MCF 10A (cell line): ENCODE data around the gene EVI2B. TPM values are rescaled to one million over a fixed set of nuclear protein-coding genes. Genes with fewer than 3 reads are reported as not detected.

Experiments used
- BruUV-seq: library from RNA; stranded (reverse); fragments of 400-500 nt; replicated peaks from 2 replicates; lab custom pipeline; 2021; lab: Mats Ljungman, UMichigan
- CTCF ChIA-PET: fragments of 300-600 bp; sonication (Branson Sonifier 250); formaldehyde crosslinking; extraction: SDS; loops from one replicate; lab custom pipeline; 2021; ENCODE audit warnings: antibody characterized with exemption, inconsistent platforms; lab: Yijun Ruan, JAX
- POLR2A ChIA-PET: fragments of 300-600, 350-650 bp; sonication (Branson Sonifier 250); formaldehyde crosslinking; extraction: SDS; loops from one replicate; lab custom pipeline; 2020; ENCODE audit warnings: antibody characterized with exemption, inconsistent platforms; lab: Yijun Ruan, JAX
- DNase-seq: peaks from one replicate; pipeline ENCODE4 v3.0.0-alpha.2; 2018; ENCODE audit not compliant: unreplicated experiment
- H3K27ac Mint-ChIP-seq: one replicate; pipeline ENCODE4 v1.8.0; 2022; ENCODE audit warnings: mild to moderate bottlenecking, low read depth, mixed read lengths; ENCODE audit not compliant: unreplicated experiment
- H3K27me3 Mint-ChIP-seq: one replicate; pipeline ENCODE4 v1.8.0; 2022; ENCODE audit warnings: mixed read lengths; ENCODE audit not compliant: insufficient read depth, unreplicated experiment
- H3K36me3 Mint-ChIP-seq: one replicate; pipeline ENCODE4 v1.8.0; 2022; ENCODE audit warnings: mild to moderate bottlenecking, moderate library complexity, mixed read lengths; ENCODE audit not compliant: insufficient read depth, unreplicated experiment
- H3K4me1 Mint-ChIP-seq: one replicate; pipeline ENCODE4 v1.8.0; 2022; ENCODE audit warnings: mixed read lengths; ENCODE audit not compliant: insufficient read depth, unreplicated experiment
- H3K4me3 Mint-ChIP-seq: one replicate; pipeline ENCODE4 v1.8.0; 2022; ENCODE audit warnings: mild to moderate bottlenecking, moderate library complexity, mixed read lengths; ENCODE audit not compliant: unreplicated experiment
- H3K9me3 Mint-ChIP-seq: one replicate; pipeline ENCODE4 v1.8.0; 2022; ENCODE audit warnings: mixed read lengths; ENCODE audit not compliant: unreplicated experiment
- intact Hi-C: fragments of 100-400 bp; cut with micrococcal nuclease; formaldehyde crosslinking; loops from 2 replicates; pipeline ENCODE4 v1.14.1; 2022
- total RNA-seq: library from RNA; stranded (reverse); gene quantifications from 2 replicates; pipeline ENCODE4 v1.2.3, GENCODE V29; 2022
- TF ChIP-seq, protein P1 (sequence below): fragments of 200-600 bp; IDR thresholded peaks from one replicate; pipeline ENCODE4 v1.8.0; 2022; ENCODE audit warnings: antibody characterized with exemption, mild to moderate bottlenecking; ENCODE audit not compliant: unreplicated experiment

Gene EVI2B
- total RNA-seq, 1 experiment from 2014 or later, result 3.6 TPM

DNA sequence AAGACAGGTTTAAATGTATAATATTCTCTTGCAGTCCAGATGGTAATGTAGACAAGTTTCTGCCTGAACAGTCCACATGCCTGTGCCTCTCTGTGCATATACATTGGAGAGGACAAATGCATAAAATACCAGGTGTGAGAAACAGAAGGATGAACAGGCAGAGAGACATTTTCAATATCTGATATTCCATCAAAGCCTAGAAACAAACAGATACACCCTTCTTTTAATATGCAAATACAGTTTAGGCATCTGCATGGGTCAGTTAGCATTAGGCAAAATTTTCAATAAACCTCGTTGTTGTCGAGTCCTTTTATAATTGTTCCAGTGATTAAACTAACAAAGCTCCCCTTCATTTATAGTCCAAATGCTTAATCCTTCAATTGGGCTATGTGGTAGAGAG lies 17.7 kb downstream of the EVI2B start:
- no peak overlapping the region for H3K27ac Mint-ChIP-seq
- ChIA-PET CTCF (no interaction called here), POLR2A (interaction anchor here (0.7 kb wide), 1 partner anchor 319 kb away, joined by 3 read pairs; no protein-coding TSS in a partner anchor)
- H3K36me3 Mint-ChIP-seq, result peaks cover 8% of the 10 kb centered on the region
- BruUV-seq, result no TSS peak
- H3K4me1 Mint-ChIP-seq, result no peaks in the 10 kb centered on the region
- no peaks in the 10 kb centered on the region for H3K27me3 Mint-ChIP-seq
- TF ChIP-seq, protein P1, sequence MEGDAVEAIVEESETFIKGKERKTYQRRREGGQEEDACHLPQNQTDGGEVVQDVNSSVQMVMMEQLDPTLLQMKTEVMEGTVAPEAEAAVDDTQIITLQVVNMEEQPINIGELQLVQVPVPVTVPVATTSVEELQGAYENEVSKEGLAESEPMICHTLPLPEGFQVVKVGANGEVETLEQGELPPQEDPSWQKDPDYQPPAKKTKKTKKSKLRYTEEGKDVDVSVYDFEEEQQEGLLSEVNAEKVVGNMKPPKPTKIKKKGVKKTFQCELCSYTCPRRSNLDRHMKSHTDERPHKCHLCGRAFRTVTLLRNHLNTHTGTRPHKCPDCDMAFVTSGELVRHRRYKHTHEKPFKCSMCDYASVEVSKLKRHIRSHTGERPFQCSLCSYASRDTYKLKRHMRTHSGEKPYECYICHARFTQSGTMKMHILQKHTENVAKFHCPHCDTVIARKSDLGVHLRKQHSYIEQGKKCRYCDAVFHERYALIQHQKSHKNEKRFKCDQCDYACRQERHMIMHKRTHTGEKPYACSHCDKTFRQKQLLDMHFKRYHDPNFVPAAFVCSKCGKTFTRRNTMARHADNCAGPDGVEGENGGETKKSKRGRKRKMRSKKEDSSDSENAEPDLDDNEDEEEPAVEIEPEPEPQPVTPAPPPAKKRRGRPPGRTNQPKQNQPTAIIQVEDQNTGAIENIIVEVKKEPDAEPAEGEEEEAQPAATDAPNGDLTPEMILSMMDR, result no peak
- no peak for DNase-seq
- H3K9me3 Mint-ChIP-seq, result no peaks in the 10 kb centered on the region
- no peak overlapping the region for H3K4me3 Mint-ChIP-seq
- intact Hi-C loops, result no loop called here

DNA sequence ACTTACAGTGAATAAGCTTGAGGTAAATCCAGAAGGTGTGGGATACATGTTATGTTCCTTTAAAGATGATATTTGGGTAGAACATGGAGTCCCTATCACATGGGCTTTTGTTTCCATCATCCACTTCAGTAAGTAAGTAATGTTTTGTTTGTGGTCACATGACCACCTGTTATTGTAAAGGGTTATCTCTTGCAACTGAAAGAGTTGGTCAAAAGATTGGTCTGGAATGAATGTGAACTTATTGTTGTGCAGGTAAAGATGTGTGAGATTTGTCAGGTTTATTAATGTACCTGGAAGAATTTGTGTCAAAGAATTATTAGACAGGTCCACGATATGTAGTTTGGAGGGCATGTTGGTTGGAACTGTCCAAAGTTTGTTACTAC lies 18.4 kb downstream of the EVI2B start:
- ChIA-PET POLR2A (interaction anchor here (1.3 kb wide), 1 partner anchor 45 kb away, joined by 3 read pairs; no protein-coding TSS in a partner anchor), CTCF (no interaction called here)
- no peak for DNase-seq
- Mint-ChIP-seq H3K9me3 (no peaks in the 10 kb centered on the region), H3K4me3 (no peak overlapping the region), H3K4me1 (peaks cover under 1% of the 10 kb centered on the region), H3K36me3 (peaks cover 8% of the 10 kb centered on the region), H3K27ac (no peak overlapping the region), H3K27me3 (no peaks in the 10 kb centered on the region)
- TF ChIP-seq, protein P1, result no peak
- intact Hi-C loops, result no loop called here
- no TSS peak for BruUV-seq

DNA sequence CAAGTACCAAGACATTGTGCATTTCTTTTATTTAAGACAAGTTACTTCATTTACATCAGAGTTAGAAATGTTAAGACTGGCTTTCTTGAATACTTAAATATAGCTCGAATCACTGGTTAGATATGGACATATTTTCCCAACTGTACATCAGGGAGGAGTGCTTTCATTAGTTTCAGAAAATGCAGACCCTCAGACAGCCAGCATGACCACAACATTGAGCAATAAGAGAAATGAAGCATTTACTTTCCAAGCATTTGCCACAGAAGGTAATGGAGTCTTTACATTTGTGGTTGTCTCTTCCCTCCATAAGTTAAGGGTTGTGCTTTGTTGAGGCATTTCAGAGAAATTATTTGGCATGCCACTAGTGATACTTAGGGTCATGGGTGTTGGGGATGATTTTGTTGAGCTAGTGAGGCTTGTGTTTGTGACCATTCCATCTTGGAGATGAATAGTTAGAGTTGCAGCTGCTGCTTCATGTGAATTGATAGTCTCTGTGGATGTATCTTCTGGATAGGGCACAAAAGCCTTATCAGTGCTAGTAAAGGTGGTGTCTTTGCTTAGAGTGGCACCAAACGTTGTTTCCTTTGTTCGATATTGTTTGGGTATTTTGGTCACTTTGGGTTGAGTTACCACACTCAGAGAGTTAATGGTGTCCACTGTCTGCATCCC lies 18.9 kb downstream of the EVI2B start:
- Mint-ChIP-seq H3K36me3 (peaks cover 8% of the 10 kb centered on the region), H3K9me3 (no peaks in the 10 kb centered on the region), H3K27ac (no peak overlapping the region), H3K4me1 (peaks cover 6% of the 10 kb centered on the region), H3K27me3 (no peaks in the 10 kb centered on the region), H3K4me3 (no peak overlapping the region)
- intact Hi-C loops, result no loop called here
- BruUV-seq, result no TSS peak
- CTCF ChIA-PET, result no interaction called here
- no peak for DNase-seq
- TF ChIP-seq, protein P1, result no peak
- POLR2A ChIA-PET, result interaction anchor here (0.6 to 1.3 kb wide), 3 partner anchors 12 to 45 kb away, joined by 3 read pairs; no protein-coding TSS in a partner anchor

DNA sequence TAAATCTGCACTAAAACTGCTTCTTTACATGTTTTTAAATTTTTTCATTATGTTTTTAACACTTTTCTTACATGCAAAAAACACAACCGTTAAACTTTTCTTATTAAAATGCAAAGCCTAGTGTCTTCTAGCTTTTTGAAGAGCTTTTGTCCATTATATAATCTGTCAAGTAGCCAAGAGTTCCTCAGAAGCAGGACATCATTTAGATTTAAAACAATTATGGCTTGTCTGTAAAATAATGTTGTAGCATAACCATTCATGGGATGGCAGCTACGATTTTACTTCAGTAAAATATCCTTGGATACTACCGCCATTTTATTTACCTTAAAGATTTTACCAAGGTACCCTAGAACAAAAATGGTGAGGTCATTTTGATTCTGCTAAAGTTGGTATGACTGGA lies 19.6 kb downstream of the EVI2B start:
- POLR2A ChIA-PET, result interaction anchor here (0.6 to 1.3 kb wide), 4 partner anchors 11 to 46 kb away, joined by 3 to 4 read pairs (median 3); no protein-coding TSS in a partner anchor
- Mint-ChIP-seq H3K36me3 (peaks cover 8% of the 10 kb centered on the region), H3K4me1 (peaks cover 13% of the 10 kb centered on the region), H3K9me3 (no peaks in the 10 kb centered on the region), H3K27ac (no peak overlapping the region), H3K27me3 (no peaks in the 10 kb centered on the region), H3K4me3 (no peak overlapping the region)
- CTCF ChIA-PET, result no interaction called here
- no TSS peak for BruUV-seq
- TF ChIP-seq, protein P1, result no peak
- no peak for DNase-seq
- intact Hi-C loops, result no loop called here
